PFSK-1 (cell line): Measurements from ENCODE around the gene PASK.

ENCODE experiments used
- FOXP2 ChIP-seq: optimal IDR thresholded peaks from 2 replicates; pipeline ENCODE3; 2011; ENCODE audit warnings: borderline replicate concordance, control low read depth, inconsistent platforms; ENCODE audit not compliant: insufficient read depth; ENCODE audit errors: extremely low read length, extremely low read depth
- POLR2AphosphoS5 ChIP-seq: IDR thresholded peaks from 2 replicates; pipeline ENCODE4 v1.6.1; 2012; ENCODE audit warnings: low read depth, mild to moderate bottlenecking, control low read depth, low read length, moderate library complexity
- SIN3A ChIP-seq: IDR thresholded peaks from 2 replicates; pipeline ENCODE4 v1.6.1; 2012; ENCODE audit warnings: mild to moderate bottlenecking, low read length, moderate library complexity, borderline replicate concordance; ENCODE audit not compliant: insufficient read depth
- TAF1 ChIP-seq: IDR thresholded peaks from 2 replicates; pipeline ENCODE4 v1.6.1; 2012; ENCODE audit warnings: low read length, control low read depth, borderline replicate concordance; ENCODE audit not compliant: insufficient read depth
- TF ChIP-seq, protein P1 (sequence below), 2 experiments: IDR thresholded peaks; 2 replicates each; pipeline versions ENCODE4 v1.6.1 to v1.8.0; 2011 to 2012; ENCODE audit warnings: low read depth in 2 of 2, low read length in 2 of 2, control low read depth in 1 of 2, inconsistent platforms in 1 of 2, mild to moderate bottlenecking in 1 of 2, moderate library complexity in 1 of 2; ENCODE audit not compliant: insufficient read depth in 1 of 2

Gene PASK

DNA sequence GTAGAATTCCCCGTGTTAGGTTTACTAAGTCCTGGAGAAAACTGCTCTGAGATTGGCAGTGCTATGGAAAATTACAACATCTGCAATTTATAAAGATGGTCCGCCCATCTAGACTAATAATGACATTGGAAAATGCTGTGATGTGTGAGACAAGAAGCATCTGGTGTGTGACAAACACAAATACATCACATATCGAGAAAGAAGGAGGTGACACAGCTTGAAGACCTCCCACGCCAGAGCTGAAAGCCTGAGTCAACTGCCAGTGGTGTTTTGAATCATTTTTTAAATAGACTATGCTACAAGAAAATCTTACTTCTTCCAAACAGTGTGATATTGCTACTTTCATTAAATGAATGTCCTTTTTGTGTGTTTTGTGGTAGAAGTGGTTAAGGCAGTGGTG is 30.6 kb upstream of the PASK start:
- TF ChIP-seq, protein P1, sequence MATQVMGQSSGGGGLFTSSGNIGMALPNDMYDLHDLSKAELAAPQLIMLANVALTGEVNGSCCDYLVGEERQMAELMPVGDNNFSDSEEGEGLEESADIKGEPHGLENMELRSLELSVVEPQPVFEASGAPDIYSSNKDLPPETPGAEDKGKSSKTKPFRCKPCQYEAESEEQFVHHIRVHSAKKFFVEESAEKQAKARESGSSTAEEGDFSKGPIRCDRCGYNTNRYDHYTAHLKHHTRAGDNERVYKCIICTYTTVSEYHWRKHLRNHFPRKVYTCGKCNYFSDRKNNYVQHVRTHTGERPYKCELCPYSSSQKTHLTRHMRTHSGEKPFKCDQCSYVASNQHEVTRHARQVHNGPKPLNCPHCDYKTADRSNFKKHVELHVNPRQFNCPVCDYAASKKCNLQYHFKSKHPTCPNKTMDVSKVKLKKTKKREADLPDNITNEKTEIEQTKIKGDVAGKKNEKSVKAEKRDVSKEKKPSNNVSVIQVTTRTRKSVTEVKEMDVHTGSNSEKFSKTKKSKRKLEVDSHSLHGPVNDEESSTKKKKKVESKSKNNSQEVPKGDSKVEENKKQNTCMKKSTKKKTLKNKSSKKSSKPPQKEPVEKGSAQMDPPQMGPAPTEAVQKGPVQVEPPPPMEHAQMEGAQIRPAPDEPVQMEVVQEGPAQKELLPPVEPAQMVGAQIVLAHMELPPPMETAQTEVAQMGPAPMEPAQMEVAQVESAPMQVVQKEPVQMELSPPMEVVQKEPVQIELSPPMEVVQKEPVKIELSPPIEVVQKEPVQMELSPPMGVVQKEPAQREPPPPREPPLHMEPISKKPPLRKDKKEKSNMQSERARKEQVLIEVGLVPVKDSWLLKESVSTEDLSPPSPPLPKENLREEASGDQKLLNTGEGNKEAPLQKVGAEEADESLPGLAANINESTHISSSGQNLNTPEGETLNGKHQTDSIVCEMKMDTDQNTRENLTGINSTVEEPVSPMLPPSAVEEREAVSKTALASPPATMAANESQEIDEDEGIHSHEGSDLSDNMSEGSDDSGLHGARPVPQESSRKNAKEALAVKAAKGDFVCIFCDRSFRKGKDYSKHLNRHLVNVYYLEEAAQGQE (IDR thresholded peaks at IDR 0.05; ENCODE audit: insufficient read depth in 1 of 2, low read depth in 2 of 2, low read length in 2 of 2): no peak
- TF ChIP-seq TAF1 (no peak), POLR2AphosphoS5 (no peak), FOXP2 (no peak), SIN3A (no peak)

DNA sequence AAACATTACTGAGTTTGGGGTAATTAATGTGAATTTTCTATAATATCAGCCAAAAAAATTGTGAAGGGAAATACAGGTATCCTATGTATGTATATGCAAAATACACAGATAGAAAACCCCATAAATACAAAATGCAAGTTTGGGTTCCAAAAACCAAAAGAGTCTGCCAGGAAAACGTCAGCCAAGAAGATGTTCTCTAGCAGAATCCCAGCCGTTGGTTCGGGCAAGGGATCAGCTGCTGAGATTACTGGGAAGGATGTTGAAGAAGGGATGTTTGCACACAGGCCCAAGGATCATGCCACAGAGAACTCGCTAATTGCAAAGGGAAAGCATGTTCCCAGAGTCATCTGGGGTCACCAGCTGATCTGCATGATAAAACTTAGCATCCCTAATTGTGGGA is 29.7 kb upstream of the PASK start:
- no peak for TF ChIP-seq FOXP2
- TF ChIP-seq TAF1: no peak
- no peak for TF ChIP-seq POLR2AphosphoS5
- TF ChIP-seq, protein P1 (IDR thresholded peaks at IDR 0.05; ENCODE audit: insufficient read depth in 1 of 2, low read depth in 2 of 2, low read length in 2 of 2): no peak
- TF ChIP-seq SIN3A: no peak

DNA sequence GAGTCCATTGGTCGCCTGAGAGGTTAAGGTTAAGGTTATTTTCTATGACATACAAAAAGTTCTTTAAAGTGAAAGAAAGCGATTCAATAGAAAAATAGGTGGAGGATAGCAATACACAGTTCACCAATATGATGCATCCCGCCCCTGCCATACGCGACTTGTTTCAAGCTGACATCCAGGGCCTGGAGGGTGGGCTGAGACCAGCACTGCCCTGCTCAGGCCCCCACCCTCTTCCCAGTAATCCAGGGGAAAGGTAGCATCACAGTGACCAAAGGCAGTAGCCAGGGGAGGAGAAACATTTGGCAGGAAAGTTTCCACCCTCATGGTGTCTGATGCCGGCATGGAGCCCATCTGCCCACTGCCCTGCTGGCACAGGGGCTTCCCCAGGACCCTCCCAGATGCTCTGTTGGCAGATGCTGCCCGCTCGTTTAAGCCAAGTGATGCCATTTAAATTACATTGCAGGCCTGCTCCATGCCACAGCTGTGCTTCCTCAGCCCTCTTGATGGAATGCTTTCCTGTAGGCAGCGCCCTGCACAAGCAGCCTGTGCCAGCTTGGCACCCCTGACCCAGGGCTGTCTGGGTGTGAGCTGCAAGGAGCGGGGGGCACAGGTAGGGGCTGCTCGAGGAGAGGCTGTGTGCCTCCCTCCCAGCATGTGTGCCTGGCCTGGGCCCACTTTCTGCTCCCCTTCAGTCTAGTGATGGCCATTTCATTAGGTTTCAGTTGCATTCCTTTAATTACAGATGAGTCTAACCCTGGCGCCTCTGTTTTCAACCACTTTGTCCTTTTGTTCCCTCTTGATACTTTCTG is 28.5 kb upstream of the PASK start:
- no peak for TF ChIP-seq FOXP2

DNA sequence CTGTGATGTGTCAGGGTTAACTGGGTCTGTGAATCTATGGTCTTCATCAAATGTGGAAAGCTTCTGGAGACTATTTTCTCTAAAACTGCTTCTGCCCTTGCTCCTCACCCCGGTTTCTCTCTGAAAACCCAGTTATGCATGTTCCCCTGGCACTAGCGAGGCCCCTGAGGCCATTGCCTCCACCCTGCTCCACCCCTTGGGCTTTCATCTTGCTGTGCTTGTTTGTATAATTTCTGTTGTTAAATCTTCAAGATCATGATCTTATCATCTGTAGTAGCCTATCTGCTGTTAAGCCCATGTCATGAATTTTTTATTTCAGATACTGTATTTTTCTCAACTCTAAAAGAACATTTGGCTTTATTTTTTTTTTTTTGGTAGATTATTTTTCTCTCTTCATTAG is 24.3 kb upstream of the PASK start:
- TF ChIP-seq TAF1 (no peak), POLR2AphosphoS5 (no peak), FOXP2 (no peak), SIN3A (no peak)

DNA sequence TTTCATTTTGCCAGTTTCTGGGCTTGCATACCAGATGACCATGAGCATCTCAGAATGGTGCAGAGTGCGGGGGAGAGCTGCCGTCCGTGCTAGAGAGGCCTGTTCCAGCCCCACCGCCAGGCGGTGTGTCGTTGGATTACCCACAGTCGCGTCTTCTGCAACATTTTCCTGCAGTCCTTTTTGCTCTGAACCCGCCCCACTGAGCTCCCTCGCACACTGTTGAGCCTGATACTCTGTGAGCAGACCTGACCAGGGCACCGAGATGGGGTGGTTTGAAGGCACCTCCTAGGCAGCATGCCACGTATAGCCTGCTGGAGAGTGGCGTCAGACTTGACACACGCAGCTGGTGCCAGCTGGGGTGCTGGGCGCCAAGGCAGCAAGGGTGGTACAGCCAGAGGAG is 19.1 kb upstream of the PASK start:
- TF ChIP-seq SIN3A (no peak), FOXP2 (no peak), POLR2AphosphoS5 (no peak), TAF1 (no peak)
- TF ChIP-seq, protein P1 (IDR thresholded peaks at IDR 0.05; ENCODE audit: insufficient read depth in 1 of 2, low read depth in 2 of 2, low read length in 2 of 2): no peak

DNA sequence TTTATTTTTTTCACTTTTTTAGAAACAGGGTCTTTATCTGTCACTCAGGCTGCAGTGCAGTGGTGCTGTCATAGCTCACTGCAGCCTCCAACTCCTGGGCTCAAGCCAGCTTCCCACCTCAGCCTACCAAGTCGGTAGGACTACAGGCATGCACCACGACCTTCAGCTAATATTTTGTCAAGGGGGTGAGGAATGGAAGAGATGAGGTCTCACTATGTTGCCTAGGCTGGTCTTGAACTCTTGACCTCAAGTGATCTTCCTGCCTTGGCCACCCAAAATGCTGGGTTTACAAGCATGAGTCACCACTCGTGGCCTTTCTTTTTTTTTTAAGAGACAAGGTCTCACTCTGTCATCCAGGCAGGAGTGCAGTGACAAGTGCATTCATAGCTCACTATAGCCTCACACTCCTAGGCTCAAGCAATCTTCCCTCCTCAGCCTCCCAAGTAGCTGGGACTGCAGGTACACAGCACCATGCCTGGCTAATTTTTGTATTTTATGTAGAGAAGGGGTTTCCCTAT is 14.4 kb upstream of the PASK start:
- TF ChIP-seq FOXP2 (no peak), POLR2AphosphoS5 (no peak), SIN3A (no peak), TAF1 (no peak)
- TF ChIP-seq, protein P1 (IDR thresholded peaks at IDR 0.05; ENCODE audit: insufficient read depth in 1 of 2, low read depth in 2 of 2, low read length in 2 of 2): no peak
